GM13977 (cell line): ENCODE measurements around the gene PTRH1.

Experiments used
- DNase-seq: peaks from one replicate; pipeline ENCODE4 v3.0.0; 2012; ENCODE audit warnings: low spot score
- in situ Hi-C: fragments of 300-500 bp; cut with MboI; formaldehyde crosslinking; loops from one replicate; pipeline ENCODE4 v1.12.0; 2022; ENCODE audit warnings: low sequenced_read_pairs, low pct_unique_long_range_greater_than_20kb, mixed read lengths, inconsistent platforms; ENCODE audit not compliant: unreplicated experiment
- TF ChIP-seq, protein P1 (sequence below): IDR thresholded peaks from 2 replicates; pipeline ENCODE4 v1.5.1; 2012; ENCODE audit warnings: mild to moderate bottlenecking, control low read depth; ENCODE audit not compliant: insufficient read depth; ENCODE audit errors: extremely low read depth, missing control alignments

The PTRH1 gene

GRCh38 chr9:127720031-127720864 is 4.8 kb upstream of the PTRH1 start:
- no peak for DNase-seq
- TF ChIP-seq, protein P1, sequence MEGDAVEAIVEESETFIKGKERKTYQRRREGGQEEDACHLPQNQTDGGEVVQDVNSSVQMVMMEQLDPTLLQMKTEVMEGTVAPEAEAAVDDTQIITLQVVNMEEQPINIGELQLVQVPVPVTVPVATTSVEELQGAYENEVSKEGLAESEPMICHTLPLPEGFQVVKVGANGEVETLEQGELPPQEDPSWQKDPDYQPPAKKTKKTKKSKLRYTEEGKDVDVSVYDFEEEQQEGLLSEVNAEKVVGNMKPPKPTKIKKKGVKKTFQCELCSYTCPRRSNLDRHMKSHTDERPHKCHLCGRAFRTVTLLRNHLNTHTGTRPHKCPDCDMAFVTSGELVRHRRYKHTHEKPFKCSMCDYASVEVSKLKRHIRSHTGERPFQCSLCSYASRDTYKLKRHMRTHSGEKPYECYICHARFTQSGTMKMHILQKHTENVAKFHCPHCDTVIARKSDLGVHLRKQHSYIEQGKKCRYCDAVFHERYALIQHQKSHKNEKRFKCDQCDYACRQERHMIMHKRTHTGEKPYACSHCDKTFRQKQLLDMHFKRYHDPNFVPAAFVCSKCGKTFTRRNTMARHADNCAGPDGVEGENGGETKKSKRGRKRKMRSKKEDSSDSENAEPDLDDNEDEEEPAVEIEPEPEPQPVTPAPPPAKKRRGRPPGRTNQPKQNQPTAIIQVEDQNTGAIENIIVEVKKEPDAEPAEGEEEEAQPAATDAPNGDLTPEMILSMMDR = no peak
- in situ Hi-C loops = no loop called here

GRCh38 chr9:127717766-127718165 is 2.3 kb upstream of the PTRH1 start:
- TF ChIP-seq, protein P1 = no peak
- DNase-seq = no peak
- in situ Hi-C loops = no loop called here

DNA sequence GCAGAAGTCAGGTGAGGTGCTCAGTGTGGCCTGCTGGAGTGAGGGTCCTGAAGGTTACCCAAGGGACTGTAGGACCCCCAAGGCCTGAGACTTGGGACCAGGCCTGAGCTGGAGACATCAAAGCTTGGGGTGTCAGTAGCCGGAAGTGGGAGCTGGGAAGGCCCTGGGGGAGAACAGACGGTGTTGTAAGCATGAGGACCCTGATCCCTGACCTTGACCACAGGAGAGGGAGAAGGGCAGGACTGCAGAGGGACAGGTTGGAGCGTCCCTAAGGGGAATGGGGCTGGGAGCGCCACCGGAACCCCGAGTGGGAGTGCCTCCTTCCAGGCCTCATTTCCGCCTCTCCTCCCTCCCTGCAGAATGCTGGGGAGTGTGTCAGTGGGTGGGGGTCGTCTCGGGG is 949 bp upstream of the PTRH1 start:
- TF ChIP-seq, protein P1 = no peak
- in situ Hi-C loops = no loop called here
- no peak for DNase-seq

DNA sequence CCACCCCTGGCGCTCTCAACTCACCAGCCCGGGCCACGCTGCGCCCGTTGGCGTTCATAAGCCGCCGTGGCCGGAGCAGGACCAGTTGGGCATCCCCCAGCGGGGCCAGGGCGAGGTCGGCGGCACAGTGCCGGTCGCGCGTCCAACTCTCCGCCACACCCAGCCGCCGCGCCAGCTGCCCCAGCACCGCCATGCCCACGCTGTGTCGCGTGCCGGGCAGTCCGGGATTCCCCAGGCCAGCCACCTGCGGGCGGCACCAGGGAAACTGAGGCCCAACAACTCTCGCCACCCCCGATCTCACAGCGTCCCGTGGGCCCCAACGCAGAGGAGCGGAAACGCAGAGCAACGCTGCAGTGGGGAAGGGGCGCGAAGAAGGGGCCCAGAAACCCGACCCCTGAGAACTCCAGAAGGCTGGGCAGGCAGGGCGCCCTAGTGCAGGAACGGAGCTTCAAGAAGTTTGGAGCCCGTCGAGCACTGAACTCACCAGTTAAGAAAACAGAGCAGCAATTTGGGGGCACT is 453 bp downstream of the PTRH1 start:
- DNase-seq = peak; percentile 58
- in situ Hi-C loops = no loop called here
- TF ChIP-seq, protein P1 = no peak

GRCh38 chr9:127714020-127714750 is 1.3 kb downstream of the PTRH1 start:
- no peak for DNase-seq
- in situ Hi-C loops = no loop called here
- TF ChIP-seq, protein P1 = no peak

DNA sequence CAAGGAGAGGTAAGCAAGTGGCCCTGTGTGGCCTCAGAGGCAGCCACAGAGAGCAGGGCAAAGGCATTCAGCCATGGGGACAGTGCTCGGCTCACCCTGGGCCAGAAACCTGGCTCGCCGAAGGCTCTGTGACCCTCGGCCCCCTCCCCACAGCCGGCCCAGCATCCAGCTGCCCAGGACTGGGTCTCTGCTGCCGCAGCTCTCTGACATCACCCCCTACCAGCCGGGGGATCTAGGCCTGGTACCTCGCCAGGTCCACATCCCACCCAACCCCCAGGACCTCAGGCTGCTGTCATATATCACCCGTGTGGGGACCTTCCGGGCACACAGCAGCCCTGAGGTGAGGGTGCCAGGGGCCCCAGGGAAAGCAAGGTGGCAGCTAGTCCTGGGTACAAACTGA is 2.6 kb downstream of the PTRH1 start:
- TF ChIP-seq, protein P1 = no peak
- DNase-seq = no peak
- in situ Hi-C loops = no loop called here
